NAMALWA (cell line): ENCODE data around the gene CCDC148.

Experiments
- DNase-seq: peaks from one replicate; pipeline ENCODE4 v3.0.0-alpha.2; 2015; ENCODE audit warnings: low spot score

The CCDC148 gene

GRCh38 chr2:158153270-158154015, 303.1 kb downstream of the CCDC148 start:
- no peak for DNase-seq

DNA sequence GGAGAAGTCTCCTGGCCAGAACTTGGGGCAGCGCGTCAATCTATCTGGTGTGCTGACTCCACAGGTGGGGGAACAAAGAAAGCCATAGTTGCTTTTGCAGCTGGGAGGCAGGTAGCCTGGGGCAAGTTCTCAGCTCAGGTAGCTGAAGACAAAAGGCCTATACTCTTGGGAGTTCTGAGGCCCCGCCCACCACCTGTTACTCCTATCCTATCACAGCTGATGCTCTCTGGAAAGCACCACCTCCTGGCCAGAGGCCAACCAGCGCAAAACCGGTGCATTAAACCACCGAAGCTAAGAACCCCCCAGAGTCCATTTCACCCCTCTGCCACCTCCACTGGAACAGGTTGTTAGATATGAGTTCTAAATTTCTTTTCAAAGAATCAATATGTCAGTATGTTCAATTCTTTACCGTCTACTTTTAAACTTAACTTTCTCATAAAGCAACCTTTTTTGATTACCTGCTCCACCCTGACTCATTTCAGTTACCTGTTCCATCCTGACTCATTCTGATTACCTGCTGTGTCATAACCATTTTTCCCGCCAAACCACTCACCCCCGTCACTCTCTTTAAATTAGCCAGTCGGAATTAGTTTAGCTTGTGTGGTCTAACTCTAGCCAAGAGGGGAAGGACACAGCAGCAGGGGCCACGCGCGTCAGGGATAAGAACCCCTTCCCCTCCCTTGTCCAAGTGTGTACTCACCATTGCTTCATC, 311.5 kb downstream of the CCDC148 start:
- DNase-seq = no peak

- no peak for DNase-seq
Observed at GRCh38 chr2:158143703-158144360, 312.7 kb downstream of the CCDC148 start.

DNA sequence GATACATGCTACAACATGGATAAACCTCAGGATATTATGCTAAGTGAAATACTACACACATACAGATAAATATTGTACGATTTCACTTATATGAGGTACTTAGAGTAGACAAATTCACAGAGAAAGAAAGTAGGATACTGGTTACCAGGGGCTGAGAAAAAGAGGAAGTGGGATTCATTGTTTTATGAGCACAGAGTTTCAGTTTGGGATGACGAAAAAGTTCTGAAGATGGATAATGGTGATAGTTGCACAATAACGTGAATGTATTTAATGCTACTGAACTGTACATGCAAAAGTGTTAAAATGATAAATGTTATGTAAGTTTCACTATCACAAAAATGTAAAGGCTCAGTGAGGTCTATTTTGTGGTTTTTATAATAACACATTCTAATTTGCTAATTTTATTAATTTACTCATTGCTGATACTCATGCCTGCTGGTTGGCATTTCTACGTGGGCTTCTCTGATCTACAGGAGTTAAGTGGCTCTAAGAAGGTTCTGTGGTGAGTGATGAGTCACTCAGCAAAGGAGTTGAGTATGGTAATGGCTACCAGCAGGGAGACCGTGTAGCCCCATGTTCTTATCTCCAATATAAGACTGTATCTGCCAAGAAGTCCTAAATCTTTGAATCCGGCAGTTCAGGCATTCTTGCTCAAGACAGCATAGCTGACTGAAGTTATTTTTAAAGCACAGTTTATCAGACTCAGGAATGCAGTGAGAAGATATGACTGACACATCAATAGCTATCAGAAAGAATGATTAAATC, 313.8 kb downstream of the CCDC148 start:
- DNase-seq = peak; percentile 9

GRCh38 chr2:158142165-158142564, 314.4 kb downstream of the CCDC148 start:
- no peak for DNase-seq

DNA sequence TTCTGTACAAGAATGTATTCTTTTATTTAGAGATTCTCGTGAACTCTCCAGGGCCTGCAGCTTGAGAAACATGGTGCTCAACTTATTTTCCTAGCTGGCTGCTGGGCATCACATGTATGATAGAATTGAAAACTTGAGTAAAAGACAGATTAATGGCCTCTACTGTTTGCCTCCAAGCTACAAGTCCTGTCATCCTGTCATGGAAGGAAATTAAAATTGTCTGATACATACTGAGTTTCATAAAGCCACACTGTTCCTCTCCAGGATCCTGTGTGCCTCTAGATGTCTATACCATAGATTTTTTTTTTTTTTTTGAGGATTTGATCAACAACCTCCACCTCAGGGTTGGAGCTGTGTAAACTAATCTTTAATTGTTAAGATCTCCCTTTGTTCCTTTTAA, 316.4 kb downstream of the CCDC148 start:
- no peak for DNase-seq

- DNase-seq = no peak
Observed at GRCh38 chr2:158138255-158138654, 318.3 kb downstream of the CCDC148 start.

DNA sequence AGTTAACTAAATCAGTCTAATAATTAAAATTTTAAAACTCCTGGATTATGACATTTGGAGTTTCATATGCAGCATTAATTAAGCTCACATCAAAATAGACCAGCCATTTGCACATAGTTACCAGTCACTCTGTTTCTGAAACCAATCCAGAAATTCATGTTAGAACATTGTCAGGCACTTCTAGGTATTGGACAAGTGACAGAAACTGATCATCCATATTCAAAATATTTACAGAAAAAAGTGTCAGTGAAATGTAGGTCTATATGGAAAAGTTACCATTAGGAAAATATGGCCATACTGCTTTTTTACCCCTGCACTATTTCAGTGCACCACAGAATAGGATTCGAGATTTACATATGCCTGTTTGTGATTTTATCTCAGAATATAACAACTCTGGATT, 321.5 kb downstream of the CCDC148 start:
- no peak for DNase-seq

- no peak for DNase-seq
Observed at GRCh38 chr2:158134655-158135054, 321.9 kb downstream of the CCDC148 start.

DNA sequence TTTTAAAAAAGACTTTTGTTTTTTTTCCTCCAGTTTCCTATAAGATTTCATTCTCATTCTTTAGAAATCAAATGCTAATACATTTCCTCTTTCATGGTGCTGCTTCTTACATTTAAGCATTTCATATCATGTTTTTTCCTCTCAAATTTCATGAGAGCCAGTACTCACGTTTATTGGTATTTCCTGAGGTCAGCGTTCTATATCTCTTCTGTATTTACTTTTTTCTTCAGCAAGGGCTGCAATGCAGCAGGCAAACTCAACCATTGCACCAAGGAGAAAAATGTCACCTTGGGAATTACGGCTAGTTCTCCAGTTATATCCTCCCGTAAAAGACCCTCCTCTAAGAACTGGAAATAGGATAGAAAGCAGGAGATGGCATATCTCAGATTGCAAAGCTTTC, 322.5 kb downstream of the CCDC148 start:
- no peak for DNase-seq

GRCh38 chr2:158131919-158132566, 324.5 kb downstream of the CCDC148 start:
- no peak for DNase-seq

- no peak for DNase-seq
Observed at GRCh38 chr2:158131483-158131912, 325.1 kb downstream of the CCDC148 start.

DNA sequence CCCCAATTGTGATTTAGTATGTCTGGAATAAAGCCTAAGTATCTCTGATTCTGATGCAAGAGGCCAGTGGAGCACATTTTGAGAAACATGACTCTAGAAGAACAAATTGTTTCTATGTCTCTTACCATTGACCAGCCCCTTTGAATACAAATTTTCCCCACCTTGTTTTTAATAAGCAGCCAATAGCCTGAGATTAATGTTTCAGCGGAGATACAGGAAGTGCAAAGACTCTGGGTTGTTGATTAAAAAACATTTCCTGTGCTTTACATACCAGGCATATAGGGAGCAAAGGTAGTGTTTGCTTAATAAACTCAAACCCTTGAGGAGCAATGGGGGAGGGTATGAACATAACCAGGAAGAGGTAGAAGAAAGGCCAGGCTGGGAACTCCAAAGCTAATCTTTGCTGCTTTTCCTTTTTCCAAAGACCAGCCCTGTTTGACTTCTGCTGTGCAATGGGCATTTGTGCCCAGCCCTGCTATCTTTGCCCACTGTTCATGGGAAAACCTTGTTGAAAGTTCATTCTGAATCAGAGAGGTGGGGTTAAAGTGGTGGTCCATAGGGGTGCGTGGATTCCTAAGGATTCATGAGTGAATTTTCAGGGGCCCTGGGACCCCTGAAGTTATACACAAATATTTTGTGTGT, 325.6 kb downstream of the CCDC148 start:
- no peak for DNase-seq

GRCh38 chr2:158129037-158129436, 327.5 kb downstream of the CCDC148 start:
- no peak for DNase-seq

- DNase-seq = no peak
Observed at GRCh38 chr2:158128168-158128973, 328.2 kb downstream of the CCDC148 start.

- no peak for DNase-seq
Observed at GRCh38 chr2:158127380-158127804, 329.2 kb downstream of the CCDC148 start.

DNA sequence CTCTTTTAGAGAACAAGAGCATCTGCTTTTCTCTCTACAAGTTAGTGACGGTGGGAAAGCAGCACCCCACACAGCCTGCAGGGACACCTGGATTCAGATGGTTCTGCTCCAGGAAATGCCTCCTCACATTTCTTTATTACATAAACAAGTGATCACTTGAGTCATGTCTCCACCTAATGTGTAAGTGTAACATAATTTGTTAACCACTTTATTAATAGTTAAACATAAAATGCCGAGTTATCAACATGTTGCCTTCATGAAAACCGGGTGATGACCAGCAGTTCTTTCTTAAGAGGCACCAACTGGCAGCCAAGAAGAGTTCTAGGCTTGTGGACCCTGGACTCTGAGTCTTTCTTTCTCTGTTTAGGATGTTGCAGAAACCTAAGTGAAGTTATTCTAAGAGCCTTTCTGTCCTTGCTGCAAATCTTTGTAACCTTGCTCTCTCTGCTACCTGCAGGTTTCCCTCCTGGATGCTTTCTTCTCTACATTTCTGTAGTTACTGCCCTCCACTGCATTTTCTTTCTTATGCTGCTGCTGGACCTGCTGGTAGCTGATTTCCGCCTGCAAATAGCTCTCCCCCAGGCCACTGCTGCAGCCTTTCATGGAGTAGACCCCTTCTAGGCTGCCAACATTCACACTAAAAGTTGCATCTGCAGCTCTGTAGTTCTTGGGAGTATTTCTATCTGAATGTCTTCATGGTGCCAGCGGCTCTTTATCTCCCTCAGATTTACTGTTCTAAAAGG, 330.6 kb downstream of the CCDC148 start:
- DNase-seq = no peak

GRCh38 chr2:158124896-158125295, 331.7 kb downstream of the CCDC148 start:
- DNase-seq = no peak
